ENCODE measurements around the gene HSF2BP. TPM values are rescaled to one million over a fixed set of nuclear protein-coding genes. Genes with fewer than 3 reads are reported as not detected.

Gene HSF2BP
- total RNA-seq, 2 donors from 2014 or later: 0.20 to 0.37 TPM

DNA sequence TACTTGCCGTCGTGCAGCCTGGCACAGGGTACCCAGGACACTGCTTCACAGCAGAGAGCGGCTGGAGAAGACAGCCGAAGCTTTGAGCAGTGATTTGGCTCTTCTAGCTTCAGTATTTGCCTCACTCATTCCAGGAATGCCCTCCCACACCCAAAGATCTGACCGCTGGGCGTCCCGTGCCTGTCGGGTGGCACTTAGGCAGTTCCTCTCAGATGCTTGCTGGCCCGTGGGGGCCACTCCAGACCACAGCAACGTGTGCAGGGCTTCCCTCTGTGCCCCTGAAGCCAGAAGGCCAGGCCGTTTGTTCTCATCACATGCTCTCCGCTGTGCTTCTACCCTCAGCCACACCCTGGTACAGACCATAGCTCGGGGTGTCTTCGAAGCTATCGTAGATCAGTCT is 17.1 kb upstream of the HSF2BP start:
- H3K36me3 Mint-ChIP-seq (ENCODE audit: low read depth): peaks cover 16% of the 10 kb centered on the region
- no peaks in the 10 kb centered on the region for H3K27me3 Mint-ChIP-seq
- H3K4me1 Mint-ChIP-seq: peaks cover 13% of the 10 kb centered on the region
- H3K27ac Mint-ChIP-seq: no peak overlapping the region
- no peak for DNase-seq
- H3K4me3 Mint-ChIP-seq: no peak overlapping the region
- H3K9me3 ChIP-seq (ENCODE audit: control insufficient read depth, low read length, poor library complexity, severe bottlenecking): no peaks in the 10 kb centered on the region
- ATAC-seq: no peak

DNA sequence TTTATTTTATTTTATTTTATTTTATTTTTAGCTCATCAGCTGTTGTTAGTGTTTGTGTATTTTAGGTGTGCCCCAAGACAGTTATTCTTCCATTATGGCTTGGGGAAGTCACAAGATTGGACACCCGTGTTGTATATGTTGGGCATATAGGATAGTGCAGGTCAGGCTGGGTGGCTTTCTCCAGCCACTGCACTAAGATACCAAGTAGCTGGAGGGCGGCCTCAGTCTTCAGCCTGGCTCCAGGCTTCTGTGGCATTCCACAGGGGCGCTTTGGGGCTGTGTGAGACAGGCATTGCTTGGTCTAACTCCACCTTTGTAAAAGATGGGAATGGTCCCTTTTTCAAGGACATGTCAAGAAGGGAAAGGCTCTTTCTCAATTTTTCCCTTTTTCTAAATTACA is 16.6 kb upstream of the HSF2BP start:
- no peak for ATAC-seq
- Mint-ChIP-seq H3K4me3 (no peak overlapping the region), H3K27ac (no peak overlapping the region), H3K4me1 (peaks cover 13% of the 10 kb centered on the region), H3K36me3 (ENCODE audit: low read depth) (peaks cover 16% of the 10 kb centered on the region), H3K27me3 (no peaks in the 10 kb centered on the region)
- no peaks in the 10 kb centered on the region for H3K9me3 ChIP-seq (ENCODE audit: control insufficient read depth, low read length, poor library complexity, severe bottlenecking)
- DNase-seq: no peak

DNA sequence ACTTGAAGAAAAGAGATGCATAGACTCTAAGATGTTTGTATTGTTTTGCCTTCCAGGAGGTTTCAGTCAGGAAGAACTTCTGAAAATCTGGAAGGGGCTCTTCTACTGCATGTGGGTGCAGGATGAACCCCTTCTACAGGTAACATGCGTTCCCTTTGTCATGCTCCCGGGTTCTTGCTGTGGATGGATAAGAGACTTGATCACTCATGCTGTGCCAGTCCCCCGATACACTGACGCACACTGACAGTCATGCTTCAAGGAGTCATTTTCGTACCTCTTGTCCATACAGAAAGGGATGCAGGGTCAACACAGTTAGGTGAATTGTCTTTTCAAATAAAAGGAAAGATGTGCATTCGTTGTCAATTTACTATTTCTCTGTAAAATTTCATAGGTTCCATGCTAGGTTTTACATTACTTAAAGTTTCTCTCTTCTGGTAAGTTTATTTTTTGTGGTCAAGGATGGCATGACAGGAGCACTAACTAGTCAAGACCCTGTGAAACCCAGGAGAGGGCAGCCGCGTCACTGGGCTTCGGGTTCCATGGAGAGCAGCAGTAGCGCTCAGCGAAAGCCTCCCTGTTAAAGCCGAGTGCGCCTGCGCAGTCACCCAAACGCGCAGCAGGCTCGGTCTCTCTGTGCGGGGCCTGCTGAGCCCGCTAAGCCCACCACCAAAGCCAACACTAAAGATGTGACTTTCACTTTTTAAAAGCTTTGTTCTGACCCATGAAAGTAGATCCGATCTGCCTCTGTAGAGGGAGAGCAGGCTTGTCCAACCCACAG is 10.7 kb upstream of the HSF2BP start:
- ATAC-seq (no peak), DNase-seq (no peak)
- Mint-ChIP-seq H3K4me3 (no peak overlapping the region), H3K27me3 (no peaks in the 10 kb centered on the region), H3K36me3 (ENCODE audit: low read depth) (peaks cover 11% of the 10 kb centered on the region), H3K27ac (peak overlapping the region; percentile 27), H3K4me1 (peaks cover 17% of the 10 kb centered on the region)
- H3K9me3 ChIP-seq (ENCODE audit: control insufficient read depth, low read length, poor library complexity, severe bottlenecking): no peaks in the 10 kb centered on the region

DNA sequence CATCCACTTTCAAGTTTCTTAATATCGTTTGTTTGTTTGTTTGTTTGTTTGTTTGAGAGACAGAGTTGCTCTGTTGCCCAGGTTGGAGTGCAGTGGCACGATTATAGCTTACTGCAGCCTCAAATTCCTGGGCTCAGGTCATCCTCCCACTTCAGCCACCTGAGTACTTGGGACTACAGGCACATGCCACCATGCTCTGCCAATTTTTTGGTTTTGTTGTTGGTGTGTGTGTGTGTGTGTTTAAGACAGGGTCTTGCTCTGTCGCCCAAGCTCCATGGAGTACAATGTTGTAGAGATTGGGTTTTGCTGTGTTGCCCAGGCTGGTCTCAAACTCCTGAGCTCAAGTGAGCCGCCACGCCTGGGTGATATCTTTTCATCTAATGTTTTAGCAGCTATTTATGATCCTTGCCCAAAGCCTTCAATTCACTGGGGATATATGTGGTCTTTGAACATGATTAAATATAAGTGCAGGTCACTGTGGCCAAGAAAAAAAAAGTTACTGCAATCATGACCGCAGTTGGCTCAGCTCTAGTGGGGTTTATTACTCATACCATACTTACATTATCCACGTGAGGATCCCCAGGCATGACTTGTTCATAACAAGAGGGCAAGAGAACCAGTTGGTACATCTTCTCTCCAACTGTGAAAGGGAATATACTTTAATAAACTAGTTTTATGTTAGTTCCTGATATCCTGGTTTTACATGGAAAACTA is 8.1 kb upstream of the HSF2BP start:
- peaks cover 6% of the 10 kb centered on the region for H3K36me3 Mint-ChIP-seq (ENCODE audit: low read depth)

DNA sequence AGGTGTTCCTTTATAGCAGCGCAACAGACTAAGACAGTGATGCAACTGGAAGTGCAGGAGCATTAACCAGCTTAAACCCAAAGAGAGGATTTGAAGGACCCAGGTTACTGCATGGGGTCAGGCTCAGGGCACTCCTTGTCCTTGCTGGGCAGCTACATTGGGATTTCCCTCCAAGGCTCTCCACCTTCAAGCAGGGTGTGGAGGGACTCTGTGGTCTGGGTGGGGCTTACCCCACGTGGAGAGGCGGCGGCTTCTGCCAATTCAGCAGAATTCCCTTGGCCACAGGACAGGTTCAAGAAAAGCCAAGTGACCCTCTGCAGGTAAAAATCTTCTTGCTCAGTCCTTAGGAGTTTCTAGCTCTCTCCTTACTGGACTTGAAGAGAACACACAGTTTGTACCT is 6.6 kb upstream of the HSF2BP start:
- H3K4me3 Mint-ChIP-seq: no peak overlapping the region
- no peaks in the 10 kb centered on the region for H3K9me3 ChIP-seq (ENCODE audit: control insufficient read depth, low read length, poor library complexity, severe bottlenecking)
- H3K27me3 Mint-ChIP-seq: no peaks in the 10 kb centered on the region
- H3K4me1 Mint-ChIP-seq: peaks cover 27% of the 10 kb centered on the region
- DNase-seq: no peak
- ATAC-seq: no peak
- H3K36me3 Mint-ChIP-seq (ENCODE audit: low read depth): peaks cover 8% of the 10 kb centered on the region
- H3K27ac Mint-ChIP-seq: no peak overlapping the region

More for the DNA sequence above, 8.1 kb upstream of the HSF2BP start:
- no peaks in the 10 kb centered on the region for H3K9me3 ChIP-seq (ENCODE audit: control insufficient read depth, low read length, poor library complexity, severe bottlenecking)
- DNase-seq (no peak), ATAC-seq (no peak)
- H3K27ac Mint-ChIP-seq: peak overlapping the region; percentile 10
- peaks cover 20% of the 10 kb centered on the region for H3K4me1 Mint-ChIP-seq
- H3K4me3 Mint-ChIP-seq: no peak overlapping the region
- no peaks in the 10 kb centered on the region for H3K27me3 Mint-ChIP-seq

DNA sequence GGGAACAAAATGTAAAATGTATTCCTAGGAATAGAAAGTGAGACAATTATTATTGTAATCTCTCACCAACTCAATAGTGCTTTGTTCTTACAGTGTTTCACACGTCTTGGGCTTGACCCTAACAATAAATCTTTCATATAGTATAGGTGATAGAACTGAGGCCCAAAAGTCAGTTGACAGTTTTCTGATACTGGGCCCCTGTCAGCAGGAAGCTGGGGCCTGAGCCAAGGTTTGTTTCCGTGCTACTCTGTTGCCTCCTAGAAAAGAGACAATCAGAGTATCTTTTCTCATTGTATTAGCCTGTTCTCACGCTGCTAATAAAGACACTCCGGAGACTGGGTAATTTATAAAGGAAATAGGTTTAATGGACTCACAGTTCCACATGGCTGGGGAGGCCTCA is 5.1 kb upstream of the HSF2BP start:
- H3K4me1 Mint-ChIP-seq: peaks cover 37% of the 10 kb centered on the region
- H3K27ac Mint-ChIP-seq: peak overlapping the region; percentile 39
- no peaks in the 10 kb centered on the region for H3K27me3 Mint-ChIP-seq
- H3K36me3 Mint-ChIP-seq (ENCODE audit: low read depth): peaks cover 8% of the 10 kb centered on the region
- no peaks in the 10 kb centered on the region for H3K9me3 ChIP-seq (ENCODE audit: control insufficient read depth, low read length, poor library complexity, severe bottlenecking)
- H3K4me3 Mint-ChIP-seq: no peak overlapping the region
- ATAC-seq (no peak), DNase-seq (no peak)

DNA sequence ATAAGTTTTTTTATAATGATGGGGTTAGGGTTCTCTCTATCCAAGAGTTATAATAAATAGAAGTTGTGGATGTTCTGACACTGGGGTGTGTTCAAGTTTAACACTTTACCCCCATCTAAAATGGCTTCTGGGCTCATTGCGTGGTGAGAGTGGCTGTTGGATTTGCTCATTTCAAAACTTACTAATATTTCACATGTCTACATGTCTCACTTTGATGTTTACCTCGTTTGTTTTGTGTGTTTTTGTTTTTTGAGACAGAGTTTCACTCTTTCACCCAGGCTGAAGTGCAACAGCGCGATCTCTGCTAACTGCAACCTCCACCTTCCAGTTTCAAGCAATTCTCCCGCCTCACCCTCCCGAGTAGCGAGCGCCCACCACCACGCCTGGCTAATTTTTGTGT is 3.7 kb upstream of the HSF2BP start:
- peaks cover 8% of the 10 kb centered on the region for H3K36me3 Mint-ChIP-seq (ENCODE audit: low read depth)
- peak overlapping the region; percentile 94 for H3K27ac Mint-ChIP-seq
- ATAC-seq (no peak), DNase-seq (no peak)
- H3K27me3 Mint-ChIP-seq: no peaks in the 10 kb centered on the region
- H3K4me3 Mint-ChIP-seq: peak overlapping the region; percentile 52
- peaks cover 34% of the 10 kb centered on the region for H3K4me1 Mint-ChIP-seq
- no peaks in the 10 kb centered on the region for H3K9me3 ChIP-seq (ENCODE audit: control insufficient read depth, low read length, poor library complexity, severe bottlenecking)

DNA sequence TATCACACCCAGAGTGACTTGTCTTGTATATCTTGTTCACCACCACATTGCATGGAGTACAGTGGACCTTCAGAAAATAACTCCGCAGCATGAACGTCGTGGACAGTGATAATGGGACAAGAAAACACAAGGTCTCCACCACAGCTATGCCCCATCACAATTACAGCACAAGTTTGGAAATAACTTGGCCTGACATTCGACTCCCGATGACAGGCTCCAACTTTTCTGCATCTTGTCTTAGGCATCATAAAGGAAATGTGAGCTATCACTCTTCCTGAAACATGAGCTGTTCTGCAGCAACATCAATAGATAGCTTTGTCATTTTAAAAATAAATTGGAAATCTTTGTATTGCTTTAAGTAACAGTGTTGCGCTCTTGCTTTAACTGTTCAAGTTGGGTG is 3.0 kb upstream of the HSF2BP start:
- Mint-ChIP-seq H3K4me1 (peaks cover 32% of the 10 kb centered on the region), H3K36me3 (ENCODE audit: low read depth) (peaks cover 8% of the 10 kb centered on the region), H3K4me3 (no peak overlapping the region), H3K27ac (peak overlapping the region; percentile 94), H3K27me3 (no peaks in the 10 kb centered on the region)
- ATAC-seq: no peak
- H3K9me3 ChIP-seq (ENCODE audit: control insufficient read depth, low read length, poor library complexity, severe bottlenecking): no peaks in the 10 kb centered on the region
- DNase-seq: no peak

DNA sequence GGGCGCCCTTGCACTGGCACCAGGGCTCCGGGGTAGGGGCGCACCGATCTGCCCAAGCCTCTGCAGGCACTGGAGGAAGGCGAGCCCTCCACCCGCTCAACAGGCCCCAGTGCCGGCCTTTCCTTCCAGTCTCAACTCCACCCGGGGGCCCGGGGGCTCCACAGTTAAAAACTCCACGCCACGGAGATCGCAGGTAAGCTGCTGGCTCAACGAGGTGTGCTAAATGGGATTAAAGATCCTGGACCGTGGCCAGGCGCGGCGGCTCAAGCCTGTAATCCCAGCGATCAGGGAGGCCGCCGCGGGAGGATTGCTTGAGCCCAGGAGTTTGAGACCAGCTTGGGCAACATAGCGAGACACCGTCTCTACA is 536 bp downstream of the HSF2BP start:
- H3K36me3 Mint-ChIP-seq (ENCODE audit: low read depth): peaks cover 2% of the 10 kb centered on the region
- peak overlapping the region; percentile 95 for H3K4me3 Mint-ChIP-seq
- ATAC-seq (no peak), DNase-seq (no peak)
- H3K27ac Mint-ChIP-seq: peak overlapping the region; percentile 94
- H3K27me3 Mint-ChIP-seq: no peaks in the 10 kb centered on the region
- H3K4me1 Mint-ChIP-seq: peaks cover 22% of the 10 kb centered on the region
- H3K9me3 ChIP-seq (ENCODE audit: control insufficient read depth, low read length, poor library complexity, severe bottlenecking): no peaks in the 10 kb centered on the region

DNA sequence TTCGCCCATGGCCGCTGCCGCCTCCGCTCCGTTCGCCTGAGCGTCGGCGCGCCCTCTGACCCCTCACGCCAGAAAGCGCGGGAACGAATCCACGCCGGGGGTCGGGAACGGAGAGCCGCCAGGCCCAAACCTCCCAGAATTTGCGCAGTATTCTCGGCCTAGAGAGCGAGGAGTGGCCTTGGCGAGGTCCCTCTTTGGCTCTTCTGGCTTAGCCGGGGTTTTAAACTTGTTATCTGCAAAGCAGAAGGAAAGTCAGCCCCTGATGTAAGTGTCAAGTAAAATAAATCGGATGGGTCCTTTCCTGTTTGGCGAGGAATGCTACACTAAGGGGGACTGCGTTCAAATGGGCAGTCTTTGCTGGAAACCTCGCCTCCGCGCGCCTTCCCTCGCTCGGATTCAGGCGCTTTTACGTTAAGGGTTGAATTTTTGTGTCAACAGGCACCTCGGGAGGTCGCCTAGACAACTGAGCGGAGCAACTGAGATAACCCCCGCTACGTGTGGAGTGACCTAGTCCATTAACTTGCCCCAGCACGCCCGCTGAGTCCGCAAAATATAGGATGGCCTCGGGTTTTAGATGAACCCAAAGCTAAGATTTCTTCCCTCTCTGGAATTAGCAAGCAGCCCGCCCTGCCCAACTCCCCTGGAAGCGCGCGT is 1.1 kb downstream of the HSF2BP start:
- ATAC-seq (no peak), DNase-seq (no peak)
- Mint-ChIP-seq H3K27me3 (no peaks in the 10 kb centered on the region), H3K4me1 (peaks cover 22% of the 10 kb centered on the region), H3K27ac (no peak overlapping the region), H3K36me3 (ENCODE audit: low read depth) (peaks cover 2% of the 10 kb centered on the region), H3K4me3 (no peak overlapping the region)
- H3K9me3 ChIP-seq (ENCODE audit: control insufficient read depth, low read length, poor library complexity, severe bottlenecking): no peaks in the 10 kb centered on the region

DNA sequence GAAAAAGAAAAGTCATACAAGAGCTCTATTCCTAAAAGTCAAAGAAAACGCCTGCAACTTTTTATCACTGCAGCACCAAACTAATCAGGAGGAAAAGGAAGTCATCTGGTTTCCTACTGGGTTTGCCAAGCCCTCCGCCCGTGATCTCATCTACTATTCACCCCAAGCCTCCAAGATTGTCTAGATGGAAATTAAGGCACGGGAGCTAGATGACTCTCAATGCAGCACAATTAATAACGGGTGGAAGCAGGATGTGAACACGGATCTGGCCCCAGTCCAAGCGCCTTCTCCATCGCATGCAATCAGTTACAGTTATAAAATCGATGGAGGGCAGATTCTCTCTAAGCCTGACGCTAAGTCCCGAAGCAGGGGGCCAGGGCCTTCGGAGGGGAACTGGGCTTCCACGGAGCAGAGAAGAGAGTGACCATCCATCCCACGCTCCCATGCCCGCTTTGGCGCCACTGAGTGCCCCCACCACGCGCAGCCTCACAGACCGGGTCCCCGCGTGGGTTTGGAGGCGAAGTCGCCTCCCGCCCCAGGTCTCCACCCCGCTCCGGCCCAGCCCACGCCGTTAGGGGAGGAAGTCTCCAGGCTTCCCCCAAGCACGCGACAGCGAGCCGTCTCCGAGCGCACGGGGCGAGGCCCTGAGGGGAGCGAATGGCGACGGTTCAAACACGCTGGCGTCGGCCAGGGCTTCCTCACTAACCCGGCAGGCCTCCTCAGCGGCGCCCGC is 1.8 kb downstream of the HSF2BP start:
- H3K9me3 ChIP-seq (ENCODE audit: control insufficient read depth, low read length, poor library complexity, severe bottlenecking): no peaks in the 10 kb centered on the region
- Mint-ChIP-seq H3K4me3 (no peak overlapping the region), H3K27me3 (no peaks in the 10 kb centered on the region), H3K36me3 (ENCODE audit: low read depth) (peaks cover 2% of the 10 kb centered on the region), H3K4me1 (peaks cover 17% of the 10 kb centered on the region), H3K27ac (peak overlapping the region; percentile 66)
- no peak for ATAC-seq
- no peak for DNase-seq

DNA sequence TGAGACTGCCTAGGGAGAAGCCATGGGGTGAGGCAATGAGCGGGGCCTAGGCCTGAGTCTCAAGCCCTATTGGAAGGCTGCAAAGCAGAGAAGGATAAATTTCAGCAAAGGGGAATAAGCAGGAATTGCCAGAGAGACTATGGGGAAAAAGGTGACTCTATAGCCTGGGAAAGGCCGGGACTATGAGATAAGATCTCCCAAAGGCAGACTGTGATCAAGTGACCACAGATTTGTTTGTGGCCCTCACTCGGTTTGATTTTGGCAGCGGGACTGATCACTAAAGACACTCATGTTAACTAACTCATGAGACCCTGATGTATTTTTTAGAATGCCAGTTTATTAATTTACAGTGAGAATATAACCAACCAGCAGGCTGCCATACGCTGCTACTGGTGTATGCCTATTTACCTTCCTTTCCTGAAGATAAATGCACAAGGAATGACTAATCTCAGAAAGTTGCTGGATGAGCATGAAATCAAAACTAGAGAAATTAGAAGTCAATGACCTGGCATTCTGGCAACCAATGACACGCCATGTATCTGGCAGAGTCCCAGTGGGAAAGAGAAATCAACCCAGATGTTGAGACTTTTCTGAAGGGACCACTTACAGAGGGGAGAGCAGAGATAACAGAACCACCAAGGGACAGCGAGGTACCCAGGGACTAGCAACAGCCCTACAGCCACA is 4.3 kb downstream of the HSF2BP start:
- no peak for DNase-seq
- Mint-ChIP-seq H3K36me3 (ENCODE audit: low read depth) (no peaks in the 10 kb centered on the region), H3K4me1 (peaks cover 4% of the 10 kb centered on the region), H3K27ac (no peak overlapping the region), H3K27me3 (peaks cover 11% of the 10 kb centered on the region), H3K4me3 (no peak overlapping the region)
- H3K9me3 ChIP-seq (ENCODE audit: control insufficient read depth, low read length, poor library complexity, severe bottlenecking): no peaks in the 10 kb centered on the region
- no peak for ATAC-seq
